K562 (cell line): ENCODE results near the gene PITPNM3. TPM values are rescaled to one million over a fixed set of nuclear protein-coding genes. Genes with fewer than 3 reads are reported as not detected.

Experiments
- ATAC-seq: fragments of 200-7000 bp; cut with Tn5 transposase; 3 replicates; pipeline ENCODE4 v1.9.1; 2020; ENCODE audit warnings: moderate library complexity
- BruUV-seq: library from RNA; stranded (reverse); fragments of 400-500 nt; replicated peaks from 2 replicates; lab custom pipeline; 2021; lab: Mats Ljungman, UMichigan
- CTCF ChIA-PET: fragments of 300-600 bp; formaldehyde crosslinking; extraction: SDS; loops from one replicate; lab custom pipeline; 2021; ENCODE audit warnings: low intra/inter-chr PET ratio; lab: Yijun Ruan, JAX
- POLR2A ChIA-PET: fragments of 300-600, 350-650 bp; sonication (Branson Sonifier 250); formaldehyde crosslinking; extraction: SDS; loops from one replicate; lab custom pipeline; 2021; ENCODE audit warnings: antibody characterized with exemption, inconsistent platforms; lab: Yijun Ruan, JAX
- DNase-seq, 4 experiments: peaks; one replicate each; pipeline versions ENCODE4 v3.0.0 to v3.0.0-alpha.2; 2011 to 2018; ENCODE audit warnings: low spot score in 3 of 4, mixed read lengths in 3 of 4; ENCODE audit errors: extremely low read depth in 1 of 4
- FAIRE-seq: peaks from 2 replicates; lab custom pipeline; 2011; peaks lifted over from hg19 to GRCh38; lab: Jason Lieb, UNC
- H2AFZ ChIP-seq: 2 replicates; pipeline ENCODE4 v1.6.0; 2011; ENCODE audit warnings: low read depth, low read length, control low read depth, inconsistent platforms
- H3K27ac ChIP-seq: fragments of 200-600 bp; 3 replicates; pipeline ENCODE4 v1.8.0; 2011; ENCODE audit warnings: low read depth, mild to moderate bottlenecking, control low read depth, inconsistent platforms, low read length, moderate library complexity, mixed read lengths; ENCODE audit errors: extremely low read depth
- H3K27me3 ChIP-seq, 2 experiments: fragments of 300-600 bp in 1 of 2; 2 replicates in 1 of 2; 3 replicates in 1 of 2; pipeline versions ENCODE4 v1.6.0 to v1.8.0; 2011; ENCODE audit warnings: inconsistent platforms in 2 of 2, low read length in 2 of 2, mild to moderate bottlenecking in 1 of 2, mixed read lengths in 1 of 2, moderate library complexity in 1 of 2; ENCODE audit not compliant: control insufficient read depth in 2 of 2, insufficient read depth in 2 of 2
- H3K36me3 ChIP-seq: fragments of 300-600 bp; 3 replicates; pipeline ENCODE4 v1.8.0; 2011; ENCODE audit warnings: mild to moderate bottlenecking, low read length, inconsistent platforms; ENCODE audit not compliant: control insufficient read depth, insufficient read depth
- H3K4me1 ChIP-seq, 2 experiments: fragments of 200-600 bp in 1 of 2; replicated peaks in 1 of 2; 2 replicates in 1 of 2; 3 replicates in 1 of 2; pipeline versions ENCODE4 v1.5.1 to v1.8.0; 2011; ENCODE audit warnings: inconsistent platforms in 2 of 2, low read length in 2 of 2, mild to moderate bottlenecking in 1 of 2, mixed read lengths in 1 of 2, moderate library complexity in 1 of 2; ENCODE audit not compliant: control insufficient read depth in 2 of 2, insufficient read depth in 2 of 2
- H3K4me2 ChIP-seq: 2 replicates; pipeline ENCODE4 v1.6.1; 2011; ENCODE audit warnings: low read length, control low read depth, inconsistent platforms, mixed read lengths; ENCODE audit not compliant: insufficient read depth
- H3K4me3 ChIP-seq: fragments of 200-600 bp; sonication (generic), shearing (Covaris generic); 2 replicates; pipeline ENCODE4 v1.5.1; 2016; ENCODE audit warnings: control low read depth, inconsistent platforms
- H3K79me2 ChIP-seq: fragments of 200-600 bp; 3 replicates; pipeline ENCODE4 v1.8.0; 2011; ENCODE audit warnings: low read length, inconsistent platforms; ENCODE audit not compliant: control insufficient read depth, insufficient read depth
- H3K9ac ChIP-seq, 2 experiments: 2 replicates each; pipeline versions ENCODE4 v1.6.0 to v1.6.1; 2011; ENCODE audit warnings: low read depth in 2 of 2, low read length in 2 of 2, control low read depth in 1 of 2, inconsistent platforms in 1 of 2, mild to moderate bottlenecking in 1 of 2, mixed read lengths in 1 of 2; ENCODE audit not compliant: insufficient read depth in 1 of 2
- H3K9me1 ChIP-seq: one replicate; pipeline ENCODE4 v1.6.0; 2011; ENCODE audit warnings: inconsistent platforms, mild to moderate bottlenecking, low read length, moderate library complexity; ENCODE audit not compliant: control insufficient read depth, insufficient read depth
- H3K9me3 ChIP-seq: replicated peaks from 2 replicates; pipeline ENCODE4 v1.5.1; 2011; ENCODE audit warnings: low read depth, low read length, inconsistent platforms; ENCODE audit not compliant: control insufficient read depth, insufficient read depth
- H4K20me1 ChIP-seq: replicated peaks from 2 replicates; pipeline ENCODE4 v1.6.1; 2011; ENCODE audit warnings: low read length, inconsistent platforms, mixed read lengths; ENCODE audit not compliant: control insufficient read depth, insufficient read depth
- ARID1B ChIP-seq: fragments of 450-650 bp; IDR thresholded peaks from 2 replicates; pipeline ENCODE4 v1.6.1; 2016; ENCODE audit warnings: antibody characterized with exemption, mild to moderate bottlenecking, inconsistent platforms
- COPS2 ChIP-seq: fragments of 450-650 bp; conservative IDR thresholded peaks from 2 replicates; pipeline ENCODE4 v1.6.1; 2016; ENCODE audit warnings: mild to moderate bottlenecking, moderate library complexity
- GABPA ChIP-seq: fragments of 200-800 bp; sonication (Bioruptor generic); conservative IDR thresholded peaks from 2 replicates; pipeline ENCODE4 v1.6.1; 2016; ENCODE audit warnings: low read depth, missing genetic modification characterization, missing compliant biosample characterization
- HMBOX1 ChIP-seq: sonication (generic); IDR thresholded peaks from 2 replicates; pipeline ENCODE4 v1.6.1; 2016
- JUNB ChIP-seq: fragments of 450-650 bp; formaldehyde crosslinking; conservative IDR thresholded peaks from 2 replicates; pipeline ENCODE4 v1.4.0; 2020; ENCODE audit warnings: mild to moderate bottlenecking
- KDM2B ChIP-seq: fragments of 250-450 bp; sonication (Bioruptor Pico); IDR thresholded peaks from 2 replicates; pipeline ENCODE4 v1.8.0; 2021; ENCODE audit warnings: mild to moderate bottlenecking, moderate library complexity
- MAZ ChIP-seq, 2 experiments: fragments of 450-650 bp in 1 of 2; sonication (generic) in 1 of 2; formaldehyde crosslinking; IDR thresholded peaks in 1 of 2; conservative IDR thresholded peaks in 1 of 2; 2 replicates each; pipeline versions ENCODE4 v1.4.0 to v1.5.0; 2020; ENCODE audit warnings: mild to moderate bottlenecking in 1 of 2, missing genetic modification reagents in 1 of 2
- MECOM ChIP-seq: fragments of 250-450 bp; sonication (Bioruptor Pico); IDR thresholded peaks from 2 replicates; pipeline ENCODE4 v1.8.0; 2022; ENCODE audit warnings: inconsistent platforms
- MLLT1 ChIP-seq, 2 experiments: fragments of 450-650 bp; IDR thresholded peaks; 2 replicates each; pipeline ENCODE4 v1.6.1; 2016
- SMARCC2 ChIP-seq: fragments of 450-650 bp; IDR thresholded peaks from 2 replicates; pipeline ENCODE4 v1.6.1; 2017; ENCODE audit warnings: antibody characterized with exemption, moderate library complexity, mild to moderate bottlenecking, low read depth
- SP1 ChIP-seq: sonication (generic); formaldehyde crosslinking; IDR thresholded peaks from 2 replicates; pipeline ENCODE4 v1.8.1; 2022; ENCODE audit warnings: mild to moderate bottlenecking, missing genetic modification reagents
- YBX1 ChIP-seq: fragments of 450-650 bp; IDR thresholded peaks from 2 replicates; pipeline ENCODE4 v1.7.1; 2016; ENCODE audit warnings: mild to moderate bottlenecking
- ZBTB12 ChIP-seq: fragments of 250-450 bp; sonication (Bioruptor Pico); IDR thresholded peaks from 2 replicates; pipeline ENCODE4 v1.4.0; 2020
- WGBS: fragments of 100-300 bp; shearing (Covaris generic); methylation state at CpG from one replicate; pipeline ENCODE4 v1.1.6; 2016; ENCODE audit warnings: low coverage, mixed read lengths; ENCODE audit not compliant: insufficient coverage; ENCODE audit errors: missing lambda C conversion rate; 5-methylcytosine and 5-hydroxymethylcytosine counted together
- in situ Hi-C: fragments of 300-500 bp; cut with MboI; formaldehyde crosslinking; loops from 4 replicates; pipeline ENCODE4 v1.15.0; 2018; ENCODE audit warnings: inconsistent platforms, mixed read lengths
- intact Hi-C: fragments of 100-400 bp; cut with micrococcal nuclease; formaldehyde crosslinking; loops from 2 replicates; pipeline ENCODE4 v1.14.2; 2022
- polyA plus RNA-seq, 8 experiments: library from polyadenylated mRNA; depleted of rRNA in 4 of 8; stranded (reverse) in 5 of 8; unstranded in 3 of 8; fragments of >200 nt; fragmentation: Nextera tagmentation in 2 of 8; fragmentation: Illumina TruSeq in 1 of 8; extraction: Ambion mirVana in 2 of 8; extraction: Trizol in 1 of 8; gene quantifications; 2 replicates each; pipeline versions ENCODE4 v1.2.1 to v1.2.3, GENCODE V29; 2011 to 2014; ENCODE audit warnings: inconsistent platforms in 1 of 8, missing spikeins in 1 of 8
- total RNA-seq, 7 experiments: library from RNA; depleted of rRNA in 6 of 7; stranded (reverse); fragments of >200 nt in 6 of 7; fragmentation: Illumina TruSeq in 2 of 7; extraction: Trizol in 2 of 7; gene quantifications; 2 replicates each; pipeline versions ENCODE4 v1.2.1 to v1.2.3, GENCODE V29; 2011 to 2021; ENCODE audit warnings: low replicate concordance in 1 of 7

Gene PITPNM3
- total and polyA plus RNA-seq, 9 of the 15 experiments (the other 6 are each of a cell fraction or from before 2014, with no cell fraction given): 0.14 to 0.38 (median 0.22) TPM; not detected in 2

GRCh38 chr17:6530324-6530920, 25.9 kb downstream of the PITPNM3 start:
- DNase-seq (no peak), FAIRE-seq (no peak), ATAC-seq (no peak)
- ChIA-PET POLR2A (no interaction called here), CTCF (no interaction called here)
- intact Hi-C loops (no loop called here), in situ Hi-C loops (no loop called here)
- H4K20me1 ChIP-seq: no peaks in the 10 kb centered on the region
- no peak overlapping the region for H3K9ac ChIP-seq
- H3K4me1 ChIP-seq: no peaks in the 10 kb centered on the region
- 0% methylated on average over 4 of the region's 5 CpGs for WGBS
- no peaks in the 10 kb centered on the region for H3K36me3 ChIP-seq
- no peaks in the 10 kb centered on the region for H3K9me3 ChIP-seq
- no peaks in the 10 kb centered on the region for H3K79me2 ChIP-seq
- H3K27ac ChIP-seq: no peak overlapping the region
- TF ChIP-seq YBX1: no peak
- no peak for TF ChIP-seq ZBTB12 (CRISPR knock-in tag)
- no peak for TF ChIP-seq SMARCC2
- H3K4me3 ChIP-seq: no peak overlapping the region
- no TSS peak for BruUV-seq
- no peak overlapping the region for H3K4me2 ChIP-seq
- peaks cover 0 to 5% of the 10 kb centered on the region in 2 experiments; a peak in 1 of 5 replicates for H3K27me3 ChIP-seq
- H3K9me1 ChIP-seq: no peaks in the 10 kb centered on the region
- H2AFZ ChIP-seq: no peak overlapping the region

GRCh38 chr17:6528557-6528956, 27.8 kb downstream of the PITPNM3 start:
- no TSS peak for BruUV-seq
- no peak for DNase-seq
- Histone ChIP-seq H3K9me3 (no peaks in the 10 kb centered on the region), H3K9ac (no peak overlapping the region), H3K4me1 (no peaks in the 10 kb centered on the region), H3K9me1 (no peaks in the 10 kb centered on the region), H3K36me3 (no peaks in the 10 kb centered on the region), H3K79me2 (no peaks in the 10 kb centered on the region), H3K27me3 (peaks cover 0 to 5% of the 10 kb centered on the region in 2 experiments; a peak in 1 of 5 replicates), H4K20me1 (no peaks in the 10 kb centered on the region), H3K4me2 (no peak overlapping the region), H3K4me3 (no peak overlapping the region), H2AFZ (no peak overlapping the region), H3K27ac (no peak overlapping the region)
- ATAC-seq: no peak
- ChIA-PET POLR2A (interaction anchor here (1.3 kb wide), 1 partner anchor 20 kb away, joined by 4 read pairs; no protein-coding TSS in a partner anchor), CTCF (no interaction called here)
- in situ Hi-C loops: no loop called here
- FAIRE-seq: no peak
- intact Hi-C loops: no loop called here
- WGBS: 0% methylated on average over 1 of the region's 3 CpGs
- no peak for TF ChIP-seq MECOM (CRISPR knock-in tag)
- TF ChIP-seq JUNB (CRISPR knock-in tag): no peak
- no peak for TF ChIP-seq SP1 (CRISPR knock-in tag)
- TF ChIP-seq HMBOX1: no peak
- no peak for TF ChIP-seq MLLT1 (IDR thresholded peaks at IDR 0.05)
- no peak for TF ChIP-seq GABPA (tag)
- no peak for TF ChIP-seq KDM2B
- no peak for TF ChIP-seq ARID1B
- no peak for TF ChIP-seq MAZ (CRISPR knock-in tag; conservative IDR thresholded peaks at IDR 0.05 in 1 of 2, IDR thresholded peaks at IDR 0.05 in 1 of 2)
- no peak for TF ChIP-seq COPS2
